Activated T-cell treated with anti-CD3 and anti-CD28 coated beads, Interleukin-2, amount 50 U/mL, for 1 hour (primary cell): ENCODE data around the gene CCDC106.

Source experiments
- DNase-seq: peaks from one replicate; pipeline ENCODE4 v3.0.0-alpha.2; 2020

The CCDC106 gene

GRCh38 chr19:55614711-55615542 is 33.1 kb upstream of the CCDC106 start:
- DNase-seq = no peak

GRCh38 chr19:55615543-55616394 is 32.2 kb upstream of the CCDC106 start:
- no peak for DNase-seq

- DNase-seq = no peak
Measured at GRCh38 chr19:55616395-55616875, 31.6 kb upstream of the CCDC106 start.

- DNase-seq = no peak
Measured at GRCh38 chr19:55617426-55617825, 30.6 kb upstream of the CCDC106 start.

- DNase-seq = no peak
Measured at GRCh38 chr19:55618426-55618825, 29.6 kb upstream of the CCDC106 start.

- no peak for DNase-seq
Measured at GRCh38 chr19:55619286-55619685, 28.7 kb upstream of the CCDC106 start.

GRCh38 chr19:55620410-55621204 is 27.4 kb upstream of the CCDC106 start:
- peak; percentile 41 for DNase-seq

GRCh38 chr19:55621205-55621672 is 26.8 kb upstream of the CCDC106 start:
- DNase-seq = no peak

- DNase-seq = no peak
Measured at GRCh38 chr19:55621673-55622231, 26.3 kb upstream of the CCDC106 start.

GRCh38 chr19:55622242-55622969 is 25.6 kb upstream of the CCDC106 start:
- DNase-seq = no peak

GRCh38 chr19:55623130-55623529 is 24.9 kb upstream of the CCDC106 start:
- DNase-seq = no peak

- DNase-seq = no peak
Measured at GRCh38 chr19:55623561-55623960, 24.5 kb upstream of the CCDC106 start.

- DNase-seq = peak; percentile 93
Measured at GRCh38 chr19:55624109-55625003, 23.7 kb upstream of the CCDC106 start, which contains the start of gene ZNF784. TSS of gene ZNF784 (minus strand) at chr19:55624566. CDS start at chr19:55624561, 5 bp downstream.

- DNase-seq = no peak
Measured at GRCh38 chr19:55625004-55625326, 23.0 kb upstream of the CCDC106 start.

- peak; percentile 41 for DNase-seq
Measured at GRCh38 chr19:55626350-55626749, 21.7 kb upstream of the CCDC106 start.

GRCh38 chr19:55632463-55632834 is 15.6 kb upstream of the CCDC106 start:
- peak; percentile 65 for DNase-seq

- DNase-seq = no peak
Measured at GRCh38 chr19:55633861-55634260, 14.2 kb upstream of the CCDC106 start.

GRCh38 chr19:55635334-55635717 is 12.7 kb upstream of the CCDC106 start:
- no peak for DNase-seq

- no peak for DNase-seq
Measured at GRCh38 chr19:55635856-55636440, 12.1 kb upstream of the CCDC106 start.

GRCh38 chr19:55636723-55637122 is 11.3 kb upstream of the CCDC106 start:
- DNase-seq = no peak
